GM23338 (cell line): ENCODE results near the gene ALDH1B1. TPM values are rescaled to one million over a fixed set of nuclear protein-coding genes. Genes with fewer than 3 reads are reported as not detected.
A peak's percentile ranks its signal among the peaks of the same experiment; 100 is the strongest.

Experiments used
- ATAC-seq: fragments of 200-7000 bp; cut with Tn5 transposase; 3 replicates; pipeline ENCODE4 v1.9.1; 2020
- DNase-seq: peaks from one replicate; pipeline ENCODE4 v3.0.0-alpha.2; 2015; ENCODE audit warnings: low spot score
- H2AFZ ChIP-seq: fragments of 200-600 bp; sonication (generic); 2 replicates; pipeline ENCODE4 v1.8.0; 2016; ENCODE audit warnings: antibody characterized with exemption, mild to moderate bottlenecking, moderate library complexity
- H3F3A ChIP-seq: fragments of 200-600 bp; sonication (generic); replicated peaks from 2 replicates; pipeline ENCODE4 v1.8.0; 2017; ENCODE audit warnings: antibody characterized with exemption, mixed run types, low read depth
- H3K27ac ChIP-seq: fragments of 200-600 bp; sonication (generic); 2 replicates; pipeline ENCODE4 v1.6.1; 2016; ENCODE audit warnings: low read depth
- H3K27me3 ChIP-seq: fragments of 200-600 bp; sonication (generic); 2 replicates; pipeline ENCODE4 v1.8.0; 2016; ENCODE audit warnings: mild to moderate bottlenecking, mixed run types, moderate library complexity; ENCODE audit not compliant: insufficient read depth
- H3K36me3 ChIP-seq: fragments of 200-600 bp; sonication (generic); 2 replicates; pipeline ENCODE4 v1.8.0; 2016; ENCODE audit warnings: mild to moderate bottlenecking; ENCODE audit not compliant: insufficient read depth
- H3K4me1 ChIP-seq: fragments of 200-600 bp; sonication (generic); 2 replicates; pipeline ENCODE4 v1.8.0; 2016; ENCODE audit warnings: mild to moderate bottlenecking, moderate library complexity; ENCODE audit not compliant: insufficient read depth
- H3K4me2 ChIP-seq: fragments of 200-600 bp; sonication (generic); 2 replicates; pipeline ENCODE4 v1.7.1; 2017; ENCODE audit warnings: mixed run types
- H3K4me3 ChIP-seq: fragments of 200-600 bp; sonication (generic); 2 replicates; pipeline ENCODE4 v1.6.1; 2016; ENCODE audit warnings: mixed run types
- H3K79me2 ChIP-seq: fragments of 200-600 bp; sonication (generic); replicated peaks from 2 replicates; pipeline ENCODE4 v1.8.0; 2017; ENCODE audit warnings: mild to moderate bottlenecking; ENCODE audit not compliant: insufficient read depth
- H3K9me2 ChIP-seq: fragments of 200-600 bp; sonication (generic); 2 replicates; pipeline ENCODE4 v1.8.0; 2017; ENCODE audit not compliant: insufficient read depth
- H4K20me1 ChIP-seq: fragments of 200-600 bp; sonication (generic); replicated peaks from 2 replicates; pipeline ENCODE4 v1.8.0; 2017; ENCODE audit warnings: mild to moderate bottlenecking; ENCODE audit not compliant: insufficient read depth
- H3K27ac Mint-ChIP-seq: 2 replicates; pipeline ENCODE4 v1.8.0; 2020; ENCODE audit warnings: inconsistent platforms, mild to moderate bottlenecking, moderate library complexity, mixed read lengths
- H3K27me3 Mint-ChIP-seq: 3 replicates; pipeline ENCODE4 v1.8.0; 2022; ENCODE audit warnings: low read depth, mild to moderate bottlenecking, moderate library complexity, mixed read lengths, inconsistent platforms; ENCODE audit not compliant: insufficient read depth, poor library complexity
- H3K36me3 Mint-ChIP-seq: 3 replicates; pipeline ENCODE4 v1.8.0; 2021; ENCODE audit warnings: low read depth, mild to moderate bottlenecking, inconsistent platforms, moderate library complexity, mixed read lengths
- H3K4me1 Mint-ChIP-seq: 3 replicates; pipeline ENCODE4 v1.8.0; 2020; ENCODE audit warnings: mild to moderate bottlenecking, inconsistent platforms, mixed read lengths
- H3K4me3 Mint-ChIP-seq: 3 replicates; pipeline ENCODE4 v1.8.0; 2021; ENCODE audit warnings: moderate library complexity, mild to moderate bottlenecking, inconsistent platforms, mixed read lengths
- H3K9me3 Mint-ChIP-seq: 3 replicates; pipeline ENCODE4 v1.8.0; 2020; ENCODE audit warnings: moderate library complexity, mild to moderate bottlenecking, inconsistent platforms, mixed read lengths
- CREB1 ChIP-seq: fragments of 250-450 bp; sonication (Bioruptor Pico); IDR thresholded peaks from 2 replicates; pipeline ENCODE4 v1.5.0; 2020; ENCODE audit warnings: low read depth, mild to moderate bottlenecking, moderate library complexity
- EZH2phosphoT487 ChIP-seq: fragments of 200-600 bp; sonication (generic); IDR thresholded peaks from one replicate; pipeline ENCODE4 v1.8.1; 2018; ENCODE audit warnings: antibody characterized with exemption; ENCODE audit not compliant: unreplicated experiment
- JUNB ChIP-seq: IDR thresholded peaks from one replicate; pipeline ENCODE4 v1.6.1; 2016; ENCODE audit warnings: antibody characterized with exemption; ENCODE audit not compliant: unreplicated experiment
- NANOG ChIP-seq: IDR thresholded peaks from 2 replicates; pipeline ENCODE4 v1.6.1; 2016; ENCODE audit warnings: antibody characterized with exemption, borderline replicate concordance
- POLR2AphosphoS5 ChIP-seq: IDR thresholded peaks from 2 replicates; pipeline ENCODE4 v1.6.1; 2016; ENCODE audit warnings: antibody characterized with exemption, low read depth
- STAT1 ChIP-seq: IDR thresholded peaks from one replicate; pipeline ENCODE4 v1.6.1; 2016; ENCODE audit warnings: antibody characterized with exemption; ENCODE audit not compliant: unreplicated experiment
- ZNF114 ChIP-seq: fragments of 250-450 bp; sonication (Bioruptor Pico); IDR thresholded peaks from 2 replicates; pipeline ENCODE4 v1.5.0; 2020; ENCODE audit warnings: mild to moderate bottlenecking, moderate library complexity
- ZNF331 ChIP-seq: fragments of 250-450 bp; sonication (Bioruptor Pico); IDR thresholded peaks from 2 replicates; pipeline ENCODE4 v1.5.0; 2020; ENCODE audit warnings: low read depth, mild to moderate bottlenecking, moderate library complexity
- polyA plus RNA-seq: library from polyadenylated mRNA; unstranded; fragments of >200 nt; fragmentation: Nextera tagmentation; extraction: Ambion mirVana; gene quantifications from 2 replicates; pipeline ENCODE4 v1.2.1, GENCODE V29; 2016
- total RNA-seq: library from RNA; depleted of rRNA; stranded (reverse); fragments of >200 nt; shearing (Covaris generic); gene quantifications from 2 replicates; pipeline ENCODE4 v1.2.3, GENCODE V29; 2014
- TF ChIP-seq, protein P1 (sequence below), 2 experiments: fragments of 200-600 bp in 1 of 2; sonication (generic) in 1 of 2; conservative IDR thresholded peaks; 2 replicates each; pipeline versions ENCODE4 v1.5.1 to v1.6.1; 2016 to 2017; ENCODE audit warnings: antibody characterized with exemption in 2 of 2, low read depth in 2 of 2, mild to moderate bottlenecking in 2 of 2, moderate library complexity in 1 of 2
- TF ChIP-seq, protein P2 (sequence below): IDR thresholded peaks from 2 replicates; pipeline ENCODE4 v1.6.1; 2016; ENCODE audit warnings: antibody characterized with exemption
- TF ChIP-seq, protein P3 (sequence below): fragments of 250-450 bp; sonication (Bioruptor Pico); IDR thresholded peaks from 2 replicates; pipeline ENCODE4 v1.5.0; 2020; ENCODE audit warnings: mild to moderate bottlenecking, moderate library complexity

ALDH1B1 gene
- total and polyA plus RNA-seq, 2 experiments from 2014 or later, result 37.5 to 74.8 TPM

DNA sequence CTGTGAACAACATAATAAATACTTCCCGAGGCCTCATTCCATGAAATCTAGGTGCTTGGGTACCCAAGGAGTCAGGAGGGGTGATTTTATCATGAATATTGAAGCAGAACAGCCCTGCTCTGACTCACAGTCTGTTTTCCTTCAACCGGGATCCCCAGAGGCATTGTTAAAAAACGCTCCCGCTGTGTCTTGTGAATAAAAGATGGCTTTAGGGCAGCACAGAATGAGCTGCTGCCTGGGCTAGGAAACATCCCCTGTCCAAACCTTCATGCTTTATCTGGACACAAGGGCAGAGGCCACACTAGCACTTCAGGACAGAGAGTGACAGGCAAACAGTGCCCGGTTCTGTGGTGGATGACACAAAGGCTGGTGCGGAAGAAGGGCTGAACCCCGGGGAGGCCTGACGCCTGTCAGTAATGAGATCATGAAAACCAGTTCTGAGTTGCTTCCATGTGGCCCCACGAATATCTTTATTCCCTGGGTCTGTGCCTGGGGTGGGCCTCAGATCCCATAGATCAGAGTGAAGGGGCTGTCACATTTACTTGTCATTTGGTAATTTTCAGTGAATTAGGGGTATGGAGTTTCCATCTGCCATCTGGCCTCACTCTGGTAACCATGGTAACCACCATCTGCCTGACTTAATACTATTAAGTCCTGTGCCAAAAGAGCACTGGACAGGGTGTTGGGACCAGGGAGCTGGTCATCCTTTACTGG is 29.2 kb downstream of the ALDH1B1 start:
- H3K27ac ChIP-seq, result no peak overlapping the region
- Mint-ChIP-seq H3K9me3 (no peaks in the 10 kb centered on the region), H3K27ac (no peak overlapping the region; the same call in 1 of the 2 replicates), H3K36me3 (no peaks in the 10 kb centered on the region), H3K4me1 (peaks cover 46% of the 10 kb centered on the region), H3K4me3 (peak overlapping the region; percentile 50; the same call in 1 of the 3 replicates), H3K27me3 (peaks cover 38% of the 10 kb centered on the region)
- no peaks in the 10 kb centered on the region for H3K9me2 ChIP-seq
- H4K20me1 ChIP-seq, result no peaks in the 10 kb centered on the region; the same call in 1 of the 2 replicates
- H3K4me1 ChIP-seq, result peaks cover 34% of the 10 kb centered on the region
- TF ChIP-seq STAT1 (no peak), POLR2AphosphoS5 (no peak), CREB1 (no peak), EZH2phosphoT487 (no peak)
- TF ChIP-seq, protein P1, sequence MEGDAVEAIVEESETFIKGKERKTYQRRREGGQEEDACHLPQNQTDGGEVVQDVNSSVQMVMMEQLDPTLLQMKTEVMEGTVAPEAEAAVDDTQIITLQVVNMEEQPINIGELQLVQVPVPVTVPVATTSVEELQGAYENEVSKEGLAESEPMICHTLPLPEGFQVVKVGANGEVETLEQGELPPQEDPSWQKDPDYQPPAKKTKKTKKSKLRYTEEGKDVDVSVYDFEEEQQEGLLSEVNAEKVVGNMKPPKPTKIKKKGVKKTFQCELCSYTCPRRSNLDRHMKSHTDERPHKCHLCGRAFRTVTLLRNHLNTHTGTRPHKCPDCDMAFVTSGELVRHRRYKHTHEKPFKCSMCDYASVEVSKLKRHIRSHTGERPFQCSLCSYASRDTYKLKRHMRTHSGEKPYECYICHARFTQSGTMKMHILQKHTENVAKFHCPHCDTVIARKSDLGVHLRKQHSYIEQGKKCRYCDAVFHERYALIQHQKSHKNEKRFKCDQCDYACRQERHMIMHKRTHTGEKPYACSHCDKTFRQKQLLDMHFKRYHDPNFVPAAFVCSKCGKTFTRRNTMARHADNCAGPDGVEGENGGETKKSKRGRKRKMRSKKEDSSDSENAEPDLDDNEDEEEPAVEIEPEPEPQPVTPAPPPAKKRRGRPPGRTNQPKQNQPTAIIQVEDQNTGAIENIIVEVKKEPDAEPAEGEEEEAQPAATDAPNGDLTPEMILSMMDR (conservative IDR thresholded peaks at IDR 0.05; ENCODE audit: low read depth in 2 of 2), result no peak
- H3F3A ChIP-seq, result peaks cover 6% of the 10 kb centered on the region; the same call in 1 of the 2 replicates
- DNase-seq, result peak; percentile 72
- H2AFZ ChIP-seq, result no peak overlapping the region
- H3K79me2 ChIP-seq, result no peaks in the 10 kb centered on the region
- H3K4me2 ChIP-seq, result peak overlapping the region; percentile 29
- no peak overlapping the region for H3K4me3 ChIP-seq
- H3K27me3 ChIP-seq, result peaks cover 41% of the 10 kb centered on the region
- peak; percentile 42 for ATAC-seq
- no peaks in the 10 kb centered on the region for H3K36me3 ChIP-seq

DNA sequence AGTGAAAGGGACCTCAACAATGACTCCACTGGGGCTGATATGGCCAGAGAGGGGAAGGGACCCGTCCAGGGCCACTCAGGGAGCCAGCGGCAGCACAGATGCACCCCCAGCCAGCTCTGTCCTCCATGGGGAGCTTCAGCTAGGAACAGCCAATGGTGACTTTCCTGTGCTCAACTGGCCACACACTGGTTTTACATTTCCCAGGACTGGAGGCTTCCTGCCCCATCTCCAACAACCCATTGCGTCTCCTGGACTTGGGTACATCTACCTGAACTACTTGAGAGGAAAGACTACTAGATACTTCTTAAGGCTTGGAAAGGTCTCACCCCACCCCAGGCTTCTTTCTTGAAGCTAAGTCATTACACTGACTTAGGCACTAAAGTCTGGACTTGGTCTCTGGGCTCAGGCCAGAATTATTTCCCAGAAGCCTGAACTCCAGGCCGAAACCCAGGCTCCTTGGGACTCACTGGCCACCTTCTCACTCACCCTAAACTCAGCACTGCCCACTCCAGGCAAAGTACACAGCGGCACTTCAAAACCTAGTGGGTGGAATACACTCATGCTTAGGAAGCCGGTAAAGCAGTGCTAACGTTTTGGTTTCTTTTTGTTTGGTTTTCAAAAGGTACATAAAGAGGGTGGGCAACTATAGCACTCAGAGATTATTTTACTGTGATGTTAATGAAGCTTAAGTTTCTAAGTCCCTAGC is 30.2 kb downstream of the ALDH1B1 start:
- Mint-ChIP-seq H3K4me3 (no peak overlapping the region; the same call in 2 of the 3 replicates), H3K4me1 (peaks cover 54% of the 10 kb centered on the region)
- no peak for TF ChIP-seq STAT1
- TF ChIP-seq ZNF331, result no peak
- no peak for TF ChIP-seq CREB1
- TF ChIP-seq ZNF114 (CRISPR knock-in tag), result no peak
- TF ChIP-seq, protein P2, sequence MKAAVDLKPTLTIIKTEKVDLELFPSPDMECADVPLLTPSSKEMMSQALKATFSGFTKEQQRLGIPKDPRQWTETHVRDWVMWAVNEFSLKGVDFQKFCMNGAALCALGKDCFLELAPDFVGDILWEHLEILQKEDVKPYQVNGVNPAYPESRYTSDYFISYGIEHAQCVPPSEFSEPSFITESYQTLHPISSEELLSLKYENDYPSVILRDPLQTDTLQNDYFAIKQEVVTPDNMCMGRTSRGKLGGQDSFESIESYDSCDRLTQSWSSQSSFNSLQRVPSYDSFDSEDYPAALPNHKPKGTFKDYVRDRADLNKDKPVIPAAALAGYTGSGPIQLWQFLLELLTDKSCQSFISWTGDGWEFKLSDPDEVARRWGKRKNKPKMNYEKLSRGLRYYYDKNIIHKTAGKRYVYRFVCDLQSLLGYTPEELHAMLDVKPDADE, result no peak
- no peak for TF ChIP-seq NANOG
- TF ChIP-seq, protein P3, sequence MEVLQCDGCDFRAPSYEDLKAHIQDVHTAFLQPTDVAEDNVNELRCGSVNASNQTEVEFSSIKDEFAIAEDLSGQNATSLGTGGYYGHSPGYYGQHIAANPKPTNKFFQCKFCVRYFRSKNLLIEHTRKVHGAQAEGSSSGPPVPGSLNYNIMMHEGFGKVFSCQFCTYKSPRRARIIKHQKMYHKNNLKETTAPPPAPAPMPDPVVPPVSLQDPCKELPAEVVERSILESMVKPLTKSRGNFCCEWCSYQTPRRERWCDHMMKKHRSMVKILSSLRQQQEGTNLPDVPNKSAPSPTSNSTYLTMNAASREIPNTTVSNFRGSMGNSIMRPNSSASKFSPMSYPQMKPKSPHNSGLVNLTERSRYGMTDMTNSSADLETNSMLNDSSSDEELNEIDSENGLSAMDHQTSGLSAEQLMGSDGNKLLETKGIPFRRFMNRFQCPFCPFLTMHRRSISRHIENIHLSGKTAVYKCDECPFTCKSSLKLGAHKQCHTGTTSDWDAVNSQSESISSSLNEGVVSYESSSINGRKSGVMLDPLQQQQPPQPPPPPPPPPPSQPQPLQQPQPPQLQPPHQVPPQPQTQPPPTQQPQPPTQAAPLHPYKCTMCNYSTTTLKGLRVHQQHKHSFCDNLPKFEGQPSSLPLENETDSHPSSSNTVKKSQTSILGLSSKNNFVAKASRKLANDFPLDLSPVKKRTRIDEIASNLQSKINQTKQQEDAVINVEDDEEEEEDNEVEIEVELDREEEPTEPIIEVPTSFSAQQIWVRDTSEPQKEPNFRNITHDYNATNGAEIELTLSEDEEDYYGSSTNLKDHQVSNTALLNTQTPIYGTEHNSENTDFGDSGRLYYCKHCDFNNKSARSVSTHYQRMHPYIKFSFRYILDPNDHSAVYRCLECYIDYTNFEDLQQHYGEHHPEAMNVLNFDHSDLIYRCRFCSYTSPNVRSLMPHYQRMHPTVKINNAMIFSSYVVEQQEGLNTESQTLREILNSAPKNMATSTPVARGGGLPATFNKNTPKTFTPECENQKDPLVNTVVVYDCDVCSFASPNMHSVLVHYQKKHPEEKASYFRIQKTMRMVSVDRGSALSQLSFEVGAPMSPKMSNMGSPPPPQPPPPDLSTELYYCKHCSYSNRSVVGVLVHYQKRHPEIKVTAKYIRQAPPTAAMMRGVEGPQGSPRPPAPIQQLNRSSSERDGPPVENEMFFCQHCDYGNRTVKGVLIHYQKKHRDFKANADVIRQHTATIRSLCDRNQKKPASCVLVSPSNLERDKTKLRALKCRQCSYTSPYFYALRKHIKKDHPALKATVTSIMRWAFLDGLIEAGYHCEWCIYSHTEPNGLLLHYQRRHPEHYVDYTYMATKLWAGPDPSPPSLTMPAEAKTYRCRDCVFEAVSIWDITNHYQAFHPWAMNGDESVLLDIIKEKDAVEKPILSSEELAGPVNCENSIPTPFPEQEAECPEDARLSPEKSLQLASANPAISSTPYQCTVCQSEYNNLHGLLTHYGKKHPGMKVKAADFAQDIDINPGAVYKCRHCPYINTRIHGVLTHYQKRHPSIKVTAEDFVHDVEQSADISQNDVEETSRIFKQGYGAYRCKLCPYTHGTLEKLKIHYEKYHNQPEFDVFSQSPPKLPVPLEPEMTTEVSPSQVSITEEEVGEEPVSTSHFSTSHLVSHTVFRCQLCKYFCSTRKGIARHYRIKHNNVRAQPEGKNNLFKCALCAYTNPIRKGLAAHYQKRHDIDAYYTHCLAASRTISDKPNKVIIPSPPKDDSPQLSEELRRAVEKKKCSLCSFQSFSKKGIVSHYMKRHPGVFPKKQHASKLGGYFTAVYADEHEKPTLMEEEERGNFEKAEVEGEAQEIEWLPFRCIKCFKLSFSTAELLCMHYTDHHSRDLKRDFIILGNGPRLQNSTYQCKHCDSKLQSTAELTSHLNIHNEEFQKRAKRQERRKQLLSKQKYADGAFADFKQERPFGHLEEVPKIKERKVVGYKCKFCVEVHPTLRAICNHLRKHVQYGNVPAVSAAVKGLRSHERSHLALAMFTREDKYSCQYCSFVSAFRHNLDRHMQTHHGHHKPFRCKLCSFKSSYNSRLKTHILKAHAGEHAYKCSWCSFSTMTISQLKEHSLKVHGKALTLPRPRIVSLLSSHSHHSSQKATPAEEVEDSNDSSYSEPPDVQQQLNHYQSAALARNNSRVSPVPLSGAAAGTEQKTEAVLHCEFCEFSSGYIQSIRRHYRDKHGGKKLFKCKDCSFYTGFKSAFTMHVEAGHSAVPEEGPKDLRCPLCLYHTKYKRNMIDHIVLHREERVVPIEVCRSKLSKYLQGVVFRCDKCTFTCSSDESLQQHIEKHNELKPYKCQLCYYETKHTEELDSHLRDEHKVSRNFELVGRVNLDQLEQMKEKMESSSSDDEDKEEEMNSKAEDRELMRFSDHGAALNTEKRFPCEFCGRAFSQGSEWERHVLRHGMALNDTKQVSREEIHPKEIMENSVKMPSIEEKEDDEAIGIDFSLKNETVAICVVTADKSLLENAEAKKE (CRISPR knock-in tag), result no peak
- TF ChIP-seq JUNB, result no peak
- no peak for TF ChIP-seq POLR2AphosphoS5

More for the DNA sequence above, 30.2 kb downstream of the ALDH1B1 start:
- no peak for ATAC-seq
- no peak for DNase-seq
- Mint-ChIP-seq H3K27me3 (peaks cover 35% of the 10 kb centered on the region), H3K9me3 (no peaks in the 10 kb centered on the region), H3K27ac (no peak overlapping the region), H3K36me3 (no peaks in the 10 kb centered on the region)
- H3K36me3 ChIP-seq, result no peaks in the 10 kb centered on the region
- no peaks in the 10 kb centered on the region; the same call in 1 of the 2 replicates for H4K20me1 ChIP-seq
- H3K4me1 ChIP-seq, result peaks cover 34% of the 10 kb centered on the region
- H3K79me2 ChIP-seq, result no peaks in the 10 kb centered on the region
- no peak overlapping the region for H2AFZ ChIP-seq
- no peak overlapping the region for H3K4me3 ChIP-seq
- H3K27ac ChIP-seq, result no peak overlapping the region
- peaks cover 6% of the 10 kb centered on the region; the same call in 1 of the 2 replicates for H3F3A ChIP-seq
- H3K4me2 ChIP-seq, result peak overlapping the region; percentile 83; the same call in 1 of the 2 replicates
- no peaks in the 10 kb centered on the region for H3K9me2 ChIP-seq
- H3K27me3 ChIP-seq, result peaks cover 52% of the 10 kb centered on the region
